Central memory CD4-positive, alpha-beta T cell (primary cell): ENCODE measurements around the gene LARP4B.

Experiments
- DNase-seq: peaks from one replicate; pipeline ENCODE4 v3.0.0; 2022
- total RNA-seq, 3 experiments: gene quantifications; one replicate each; lab custom pipeline; 2026; lab: John Stamatoyannopoulos, UW

LARP4B gene
- total RNA-seq: 127 to 151 (median 131) reads per million in 3 experiments

GRCh38 chr10:931326-932318, at the start of gene LARP4B:
Gene LARP4B, minus strand, starts transcription at chr10:931705. Its CDS starts 45,984 bp downstream, at chr10:885721.
- DNase-seq: peak; percentile 98

GRCh38 chr10:980468-981093, 49.1 kb upstream of the LARP4B start:
- DNase-seq: no peak

- no peak for DNase-seq
Observed at GRCh38 chr10:978826-979421, 47.4 kb upstream of the LARP4B start.

- no peak for DNase-seq
Observed at GRCh38 chr10:976316-976715, 44.8 kb upstream of the LARP4B start.

- DNase-seq: no peak
Observed at GRCh38 chr10:974785-975074, 43.2 kb upstream of the LARP4B start.

GRCh38 chr10:974038-974784, 42.7 kb upstream of the LARP4B start:
- no peak for DNase-seq

GRCh38 chr10:972763-973162, 41.3 kb upstream of the LARP4B start:
- no peak for DNase-seq

- no peak for DNase-seq
Observed at GRCh38 chr10:971613-972012, 40.1 kb upstream of the LARP4B start.

- DNase-seq: no peak
Observed at GRCh38 chr10:971150-971542, 39.6 kb upstream of the LARP4B start.

- DNase-seq: no peak
Observed at GRCh38 chr10:970311-971149, 39.0 kb upstream of the LARP4B start.

GRCh38 chr10:969473-970150, 38.1 kb upstream of the LARP4B start:
- no peak for DNase-seq

GRCh38 chr10:968546-969199, 37.2 kb upstream of the LARP4B start:
- no peak for DNase-seq

- DNase-seq: no peak
Observed at GRCh38 chr10:966466-967235, 35.1 kb upstream of the LARP4B start.

- no peak for DNase-seq
Observed at GRCh38 chr10:964988-965417, 33.5 kb upstream of the LARP4B start.

- no peak for DNase-seq
Observed at GRCh38 chr10:964321-964987, 32.9 kb upstream of the LARP4B start.

- no peak for DNase-seq
Observed at GRCh38 chr10:963655-964054, 32.1 kb upstream of the LARP4B start.

- no peak for DNase-seq
Observed at GRCh38 chr10:963186-963585, 31.7 kb upstream of the LARP4B start.

GRCh38 chr10:962342-962741, 30.8 kb upstream of the LARP4B start:
- DNase-seq: no peak

- no peak for DNase-seq
Observed at GRCh38 chr10:958856-959255, 27.4 kb upstream of the LARP4B start.
